Mesenchymal stem cell (in vitro differentiated cells and primary cell): ENCODE measurements around the gene DSN1.

Source experiments
- DNase-seq: peaks from one replicate; pipeline ENCODE4 v3.0.0-alpha.2; 2013
- H2AFZ ChIP-seq: one replicate; pipeline ENCODE4 v1.6.1; 2013; ENCODE audit warnings: low read depth, mild to moderate bottlenecking, control low read depth, inconsistent platforms, low read length, moderate library complexity
- H2AK5ac ChIP-seq: 2 replicates; pipeline ENCODE4 v1.6.1; 2013; ENCODE audit warnings: low read length, moderate library complexity, mild to moderate bottlenecking, inconsistent platforms; ENCODE audit not compliant: severe bottlenecking
- H2BK120ac ChIP-seq: one replicate; pipeline ENCODE4 v1.6.1; 2013; ENCODE audit warnings: low read depth, mild to moderate bottlenecking, inconsistent platforms, low read length, moderate library complexity
- H2BK12ac ChIP-seq, 2 experiments: one replicate each; pipeline ENCODE4 v1.6.1; 2013; ENCODE audit warnings: inconsistent platforms in 2 of 2, low read length in 2 of 2, mild to moderate bottlenecking in 2 of 2, moderate library complexity in 2 of 2, control low read depth in 1 of 2
- H2BK15ac ChIP-seq: one replicate; pipeline ENCODE4 v1.6.1; 2013; ENCODE audit warnings: mild to moderate bottlenecking, low read depth, inconsistent platforms; ENCODE audit not compliant: poor library complexity, severe bottlenecking
- H2BK5ac ChIP-seq: 2 replicates; pipeline ENCODE4 v1.6.1; 2013; ENCODE audit warnings: low read depth, mild to moderate bottlenecking, low read length, control low read depth, inconsistent platforms; ENCODE audit not compliant: poor library complexity, severe bottlenecking
- H3K14ac ChIP-seq, 2 experiments: one replicate each; pipeline ENCODE4 v1.6.1; 2013; ENCODE audit warnings: inconsistent platforms in 2 of 2, low read length in 2 of 2, control low read depth in 1 of 2, mild to moderate bottlenecking in 1 of 2, moderate library complexity in 1 of 2
- H3K18ac ChIP-seq, 2 experiments: one replicate each; pipeline ENCODE4 v1.6.1; 2013; ENCODE audit warnings: inconsistent platforms in 2 of 2, low read length in 2 of 2, control low read depth in 1 of 2, low read depth in 1 of 2, mild to moderate bottlenecking in 1 of 2
- H3K23ac ChIP-seq, 2 experiments: one replicate each; pipeline ENCODE4 v1.6.1; 2013; ENCODE audit warnings: inconsistent platforms in 2 of 2, low read length in 2 of 2, mild to moderate bottlenecking in 2 of 2, moderate library complexity in 2 of 2, control low read depth in 1 of 2
- H3K27ac ChIP-seq: 2 replicates; pipeline ENCODE4 v1.5.1; 2013; ENCODE audit warnings: mild to moderate bottlenecking, moderate library complexity, low read length, control low read depth, inconsistent platforms; ENCODE audit not compliant: poor library complexity, severe bottlenecking
- H3K27me3 ChIP-seq, 2 experiments: 2 replicates each; pipeline versions ENCODE4 v1.6.1 to v1.7.0; 2013; ENCODE audit warnings: low read length in 2 of 2, mild to moderate bottlenecking in 2 of 2, moderate library complexity in 2 of 2, control low read depth in 1 of 2, inconsistent platforms in 1 of 2; ENCODE audit not compliant: control insufficient read depth in 1 of 2, insufficient read depth in 1 of 2
- H3K36me3 ChIP-seq, 2 experiments: 2 replicates each; pipeline versions ENCODE4 v1.6.1 to v1.7.0; 2013; ENCODE audit warnings: low read length in 2 of 2, control low read depth in 1 of 2, inconsistent platforms in 1 of 2, low read depth in 1 of 2, mild to moderate bottlenecking in 1 of 2; ENCODE audit not compliant: insufficient read depth in 2 of 2, control insufficient read depth in 1 of 2
- H3K4ac ChIP-seq, 2 experiments: one replicate each; pipeline ENCODE4 v1.6.1; 2013; ENCODE audit warnings: inconsistent platforms in 2 of 2, low read length in 2 of 2, mild to moderate bottlenecking in 2 of 2, moderate library complexity in 2 of 2, control low read depth in 1 of 2, low read depth in 1 of 2
- H3K4me1 ChIP-seq: 2 replicates; pipeline ENCODE4 v1.6.1; 2013; ENCODE audit warnings: low read depth, low read length, control low read depth; ENCODE audit not compliant: control insufficient read depth, insufficient read depth
- H3K4me2 ChIP-seq: 2 replicates; pipeline ENCODE4 v1.6.1; 2013; ENCODE audit warnings: low read length, mild to moderate bottlenecking, inconsistent platforms; ENCODE audit not compliant: poor library complexity, severe bottlenecking
- H3K4me3 ChIP-seq, 2 experiments: 2 replicates each; pipeline versions ENCODE4 v1.5.1 to v1.7.0; 2013; ENCODE audit warnings: low read length in 2 of 2, mild to moderate bottlenecking in 2 of 2, control low read depth in 1 of 2, low read depth in 1 of 2; ENCODE audit not compliant: insufficient read depth in 1 of 2
- H3K79me1 ChIP-seq: replicated peaks from 2 replicates; pipeline ENCODE4 v1.6.1; 2013; ENCODE audit warnings: mild to moderate bottlenecking, control low read depth, low read length, inconsistent platforms; ENCODE audit not compliant: poor library complexity, severe bottlenecking
- H3K9ac ChIP-seq: 2 replicates; pipeline ENCODE4 v1.7.0; 2013; ENCODE audit warnings: mild to moderate bottlenecking, low read length, moderate library complexity
- H3K9me3 ChIP-seq: 2 replicates; pipeline ENCODE4 v1.7.0; 2013; ENCODE audit warnings: mild to moderate bottlenecking, low read length; ENCODE audit not compliant: control insufficient read depth
- H4K8ac ChIP-seq: one replicate; pipeline ENCODE4 v1.6.1; 2013; ENCODE audit warnings: inconsistent platforms, mild to moderate bottlenecking, low read length, moderate library complexity
- H4K91ac ChIP-seq: one replicate; pipeline ENCODE4 v1.6.1; 2013; ENCODE audit warnings: mild to moderate bottlenecking, low read length, inconsistent platforms
- WGBS: methylation state at CpG from one replicate; pipeline ENCODE4 v1.1.7; 2013; ENCODE audit warnings: mixed read lengths; 5-methylcytosine and 5-hydroxymethylcytosine counted together

DSN1 gene

GRCh38 chr20:36737183-36737499 lies 36.4 kb downstream of the DSN1 start:
- H3K9me3 ChIP-seq: no peaks in the 10 kb centered on the region
- no peak overlapping the region for H2BK120ac ChIP-seq
- H3K14ac ChIP-seq: no peak overlapping the region
- H3K79me1 ChIP-seq: peaks cover 34% of the 10 kb centered on the region
- H3K4me2 ChIP-seq: no peak overlapping the region
- H3K27me3 ChIP-seq: no peaks in the 10 kb centered on the region
- H3K36me3 ChIP-seq: peaks cover 0 to 5% of the 10 kb centered on the region in 2 experiments
- H4K8ac ChIP-seq: no peak overlapping the region
- no peak overlapping the region for H2BK5ac ChIP-seq
- H3K27ac ChIP-seq: no peak overlapping the region
- no peak overlapping the region for H3K18ac ChIP-seq
- no peak overlapping the region for H2BK15ac ChIP-seq
- H2BK12ac ChIP-seq: no peak overlapping the region
- no peak overlapping the region for H2AFZ ChIP-seq
- 83% methylated on average over 6 of the region's 6 CpGs for WGBS
- no peak overlapping the region for H3K4ac ChIP-seq
- no peak overlapping the region for H3K4me3 ChIP-seq
- H3K9ac ChIP-seq: no peak overlapping the region
- H4K91ac ChIP-seq: no peak overlapping the region
- peaks cover 1% of the 10 kb centered on the region for H3K4me1 ChIP-seq
- DNase-seq: no peak
- no peak overlapping the region for H2AK5ac ChIP-seq
- no peak overlapping the region for H3K23ac ChIP-seq

GRCh38 chr20:36736451-36737182 lies 36.9 kb downstream of the DSN1 start:
- H3K23ac ChIP-seq: no peak overlapping the region
- peaks cover 33% of the 10 kb centered on the region for H3K79me1 ChIP-seq
- no peak overlapping the region for H3K27ac ChIP-seq
- H2AFZ ChIP-seq: no peak overlapping the region
- WGBS: 53% methylated on average over 3 of the region's 3 CpGs
- H3K9me3 ChIP-seq: no peaks in the 10 kb centered on the region
- H2BK120ac ChIP-seq: no peak overlapping the region
- H3K4me1 ChIP-seq: peaks cover 1% of the 10 kb centered on the region
- no peak overlapping the region for H3K4ac ChIP-seq
- no peak overlapping the region for H3K9ac ChIP-seq
- peaks cover 0 to 5% of the 10 kb centered on the region in 2 experiments for H3K36me3 ChIP-seq
- H3K14ac ChIP-seq: no peak overlapping the region
- H3K18ac ChIP-seq: no peak overlapping the region
- no peak overlapping the region for H4K91ac ChIP-seq
- no peak overlapping the region for H2BK5ac ChIP-seq
- H3K4me2 ChIP-seq: no peak overlapping the region
- H2BK12ac ChIP-seq: no peak overlapping the region
- DNase-seq: no peak
- no peak overlapping the region for H2AK5ac ChIP-seq
- H3K27me3 ChIP-seq: no peaks in the 10 kb centered on the region
- H3K4me3 ChIP-seq: no peak overlapping the region
- no peak overlapping the region for H4K8ac ChIP-seq
- no peak overlapping the region for H2BK15ac ChIP-seq

GRCh38 chr20:36732456-36732855 lies 41.1 kb downstream of the DSN1 start:
- peaks cover 23% of the 10 kb centered on the region for H3K79me1 ChIP-seq
- H3K9me3 ChIP-seq: no peaks in the 10 kb centered on the region
- no peak overlapping the region for H2BK5ac ChIP-seq
- H3K4me1 ChIP-seq: peaks cover 1% of the 10 kb centered on the region
- peak overlapping the region in 1 of 2 experiments; percentile 3 for H3K23ac ChIP-seq
- H3K36me3 ChIP-seq: peaks cover 0 to 5% of the 10 kb centered on the region in 2 experiments
- no peak overlapping the region for H3K14ac ChIP-seq
- H2BK120ac ChIP-seq: no peak overlapping the region
- no peak overlapping the region for H3K18ac ChIP-seq
- no peak overlapping the region for H4K8ac ChIP-seq
- H3K27ac ChIP-seq: no peak overlapping the region
- H3K9ac ChIP-seq: no peak overlapping the region
- H2AK5ac ChIP-seq: peak overlapping the region; percentile 53
- no peaks in the 10 kb centered on the region for H3K27me3 ChIP-seq
- no peak overlapping the region for H2BK12ac ChIP-seq
- H2AFZ ChIP-seq: no peak overlapping the region
- H3K4me2 ChIP-seq: no peak overlapping the region
- no peak overlapping the region for H2BK15ac ChIP-seq
- no peak overlapping the region for H3K4me3 ChIP-seq
- H4K91ac ChIP-seq: no peak overlapping the region
- H3K4ac ChIP-seq: no peak overlapping the region
- DNase-seq: no peak
- WGBS: 100% methylated on average over 1 of the region's 1 CpG

GRCh38 chr20:36728986-36729385 lies 44.6 kb downstream of the DSN1 start:
- no peak overlapping the region for H3K27ac ChIP-seq
- no peak overlapping the region for H3K14ac ChIP-seq
- H3K4me1 ChIP-seq: peaks cover 1% of the 10 kb centered on the region
- H4K91ac ChIP-seq: no peak overlapping the region
- no peak overlapping the region for H2BK120ac ChIP-seq
- no peak overlapping the region for H2BK12ac ChIP-seq
- no peaks in the 10 kb centered on the region for H3K9me3 ChIP-seq
- no peak overlapping the region for H3K4me2 ChIP-seq
- H4K8ac ChIP-seq: no peak overlapping the region
- peak; percentile 15 for DNase-seq
- no peak overlapping the region for H3K4me3 ChIP-seq
- H2AFZ ChIP-seq: no peak overlapping the region
- no peak overlapping the region for H2AK5ac ChIP-seq
- H2BK5ac ChIP-seq: no peak overlapping the region
- no peak overlapping the region for H3K18ac ChIP-seq
- H3K27me3 ChIP-seq: no peaks in the 10 kb centered on the region
- H3K79me1 ChIP-seq: peaks cover 21% of the 10 kb centered on the region
- H2BK15ac ChIP-seq: no peak overlapping the region
- no peak overlapping the region for H3K9ac ChIP-seq
- H3K36me3 ChIP-seq: peaks cover 0 to 5% of the 10 kb centered on the region in 2 experiments
- no peak overlapping the region for H3K23ac ChIP-seq
- no peak overlapping the region for H3K4ac ChIP-seq
- 72% methylated on average over 2 of the region's 3 CpGs for WGBS
